Fibroblast of mammary gland (primary cell): ENCODE data around the gene ANKRD39.
A peak's percentile ranks its signal among the peaks of the same experiment; 100 is the strongest.

Experiments
- DNase-seq: peaks from one replicate; pipeline ENCODE4 v3.0.0-alpha.2; 2010; ENCODE audit warnings: low read depth
- H3K4me3 ChIP-seq: 2 replicates; pipeline ENCODE4 v1.5.1; 2011; ENCODE audit warnings: low read depth, mild to moderate bottlenecking, low read length, moderate library complexity; ENCODE audit not compliant: control insufficient read depth
- TF ChIP-seq, protein P1 (sequence below): conservative IDR thresholded peaks from 2 replicates; pipeline ENCODE4 v1.5.1; 2011; ENCODE audit warnings: low read depth, low read length, inconsistent platforms; ENCODE audit not compliant: control insufficient read depth, insufficient read depth

ANKRD39 gene

DNA sequence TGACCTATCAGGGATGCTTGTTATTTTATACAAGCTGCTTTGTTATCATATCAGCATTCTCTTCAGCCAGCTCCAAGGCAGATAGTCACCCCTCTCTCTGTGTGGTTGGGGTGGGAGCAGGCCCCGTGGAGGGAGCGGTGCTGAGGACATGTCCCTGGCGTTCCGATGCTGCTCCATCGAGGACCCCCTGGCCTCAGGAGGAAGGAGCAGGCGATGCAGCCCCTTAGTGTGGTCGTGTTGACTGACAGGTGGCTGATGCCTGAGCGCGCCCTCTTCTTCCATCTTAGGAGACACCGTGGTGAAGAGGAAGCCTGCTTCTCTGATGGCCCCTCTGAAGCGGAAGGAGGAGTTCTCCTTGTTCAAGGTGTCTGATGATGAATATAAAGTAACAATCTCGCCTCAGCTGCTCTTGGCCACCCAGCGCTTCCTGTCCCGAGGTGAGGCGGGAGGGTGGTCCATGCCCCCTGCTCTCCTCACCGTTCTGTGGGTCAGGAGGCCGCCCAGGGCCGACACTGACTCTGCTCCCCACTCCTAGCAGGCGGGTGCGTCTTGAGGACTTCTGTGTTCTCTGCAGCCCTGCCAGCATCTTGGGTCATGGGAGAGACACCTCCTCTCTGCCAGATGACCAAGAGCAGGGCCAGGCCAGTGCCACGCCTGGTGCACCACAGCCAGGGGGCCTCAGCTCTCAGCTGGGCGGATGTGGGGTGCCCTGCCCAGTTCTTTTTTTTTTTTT is 31.1 kb downstream of the ANKRD39 start:
- no peak for DNase-seq
- H3K4me3 ChIP-seq, result no peak overlapping the region
- TF ChIP-seq, protein P1, sequence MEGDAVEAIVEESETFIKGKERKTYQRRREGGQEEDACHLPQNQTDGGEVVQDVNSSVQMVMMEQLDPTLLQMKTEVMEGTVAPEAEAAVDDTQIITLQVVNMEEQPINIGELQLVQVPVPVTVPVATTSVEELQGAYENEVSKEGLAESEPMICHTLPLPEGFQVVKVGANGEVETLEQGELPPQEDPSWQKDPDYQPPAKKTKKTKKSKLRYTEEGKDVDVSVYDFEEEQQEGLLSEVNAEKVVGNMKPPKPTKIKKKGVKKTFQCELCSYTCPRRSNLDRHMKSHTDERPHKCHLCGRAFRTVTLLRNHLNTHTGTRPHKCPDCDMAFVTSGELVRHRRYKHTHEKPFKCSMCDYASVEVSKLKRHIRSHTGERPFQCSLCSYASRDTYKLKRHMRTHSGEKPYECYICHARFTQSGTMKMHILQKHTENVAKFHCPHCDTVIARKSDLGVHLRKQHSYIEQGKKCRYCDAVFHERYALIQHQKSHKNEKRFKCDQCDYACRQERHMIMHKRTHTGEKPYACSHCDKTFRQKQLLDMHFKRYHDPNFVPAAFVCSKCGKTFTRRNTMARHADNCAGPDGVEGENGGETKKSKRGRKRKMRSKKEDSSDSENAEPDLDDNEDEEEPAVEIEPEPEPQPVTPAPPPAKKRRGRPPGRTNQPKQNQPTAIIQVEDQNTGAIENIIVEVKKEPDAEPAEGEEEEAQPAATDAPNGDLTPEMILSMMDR, result no peak

GRCh38 chr2:96825057-96825456 is 32.8 kb downstream of the ANKRD39 start:
- DNase-seq, result no peak
- TF ChIP-seq, protein P1, result no peak
- no peak overlapping the region for H3K4me3 ChIP-seq

DNA sequence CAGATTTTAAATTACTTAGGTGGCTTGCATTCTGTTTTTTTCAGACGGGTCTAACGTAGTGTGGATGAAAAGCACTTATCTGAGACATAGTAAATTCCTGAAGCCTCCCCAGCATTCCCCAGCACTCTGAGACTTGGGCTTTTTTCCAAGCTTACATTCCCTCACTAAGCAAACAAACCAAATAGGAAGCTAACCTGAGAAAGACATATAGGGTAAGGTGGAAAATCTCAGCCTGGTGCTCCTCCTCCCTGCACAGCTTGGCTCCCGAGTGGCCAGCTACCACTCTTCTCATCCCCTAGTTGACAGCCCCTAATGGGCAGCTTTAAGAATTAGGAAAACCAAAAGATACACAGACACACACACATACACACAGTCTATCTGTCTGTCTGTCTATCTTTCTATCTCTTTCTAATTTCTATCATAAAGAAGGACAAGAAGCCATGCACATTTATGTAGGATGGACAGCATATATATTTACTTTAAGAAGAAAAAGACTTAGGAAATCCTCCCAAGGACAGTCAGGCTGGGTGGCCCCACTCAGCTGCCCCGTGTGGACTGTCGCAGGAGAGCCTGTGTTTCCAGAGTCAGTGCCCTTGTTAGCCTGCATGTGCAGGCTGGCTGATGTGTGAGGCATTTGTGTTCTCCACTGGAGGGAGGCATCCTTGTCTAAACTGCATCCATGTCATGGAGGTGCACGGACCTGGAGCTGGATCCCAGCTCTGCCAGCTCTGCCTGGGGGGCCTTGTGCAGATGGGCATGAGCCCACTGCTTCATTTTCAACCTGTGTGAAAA is 33.5 kb downstream of the ANKRD39 start:
- TF ChIP-seq, protein P1, result no peak
- no peak overlapping the region for H3K4me3 ChIP-seq
- DNase-seq, result no peak

- TF ChIP-seq, protein P1, result no peak
- peak; percentile 57 for DNase-seq
- H3K4me3 ChIP-seq, result no peak overlapping the region
Measured at GRCh38 chr2:96823198-96823597, 34.6 kb downstream of the ANKRD39 start.

GRCh38 chr2:96822786-96823185 is 35.0 kb downstream of the ANKRD39 start:
- DNase-seq, result no peak
- no peak overlapping the region for H3K4me3 ChIP-seq
- TF ChIP-seq, protein P1, result no peak

GRCh38 chr2:96821113-96821675 is 36.6 kb downstream of the ANKRD39 start:
- no peak for DNase-seq
- TF ChIP-seq, protein P1, result no peak
- no peak overlapping the region for H3K4me3 ChIP-seq
